ENCODE results near the gene NACA2. TPM values are rescaled to one million over a fixed set of nuclear protein-coding genes. Genes with fewer than 3 reads are reported as not detected.
"Not testable (repeated sequence)": the region's sequence is repeated elsewhere in the genome, so short reads cannot be mapped to it uniquely, and the experiment has no call there.

The NACA2 gene
- polyA plus RNA-seq, 3 donors from 2014 or later: not detected

GRCh38 chr17:61580502-61580901, 10.5 kb downstream of the NACA2 start:
- H3K36me3 Mint-ChIP-seq: no peaks in the 10 kb centered on the region
- no peak overlapping the region for H3K27ac Mint-ChIP-seq
- DNase-seq: no peak
- H3K4me3 Mint-ChIP-seq: no peak overlapping the region
- no peaks in the 10 kb centered on the region for H3K4me1 Mint-ChIP-seq
- peaks cover 0 to 3% (median 0%) of the 10 kb centered on the region in 6 donors for H3K9me3 Mint-ChIP-seq
- peaks cover 2 to 8% (median 2%) of the 10 kb centered on the region in 3 donors for H3K27me3 Mint-ChIP-seq (ENCODE audit: low read depth in 3 of 3)

DNA sequence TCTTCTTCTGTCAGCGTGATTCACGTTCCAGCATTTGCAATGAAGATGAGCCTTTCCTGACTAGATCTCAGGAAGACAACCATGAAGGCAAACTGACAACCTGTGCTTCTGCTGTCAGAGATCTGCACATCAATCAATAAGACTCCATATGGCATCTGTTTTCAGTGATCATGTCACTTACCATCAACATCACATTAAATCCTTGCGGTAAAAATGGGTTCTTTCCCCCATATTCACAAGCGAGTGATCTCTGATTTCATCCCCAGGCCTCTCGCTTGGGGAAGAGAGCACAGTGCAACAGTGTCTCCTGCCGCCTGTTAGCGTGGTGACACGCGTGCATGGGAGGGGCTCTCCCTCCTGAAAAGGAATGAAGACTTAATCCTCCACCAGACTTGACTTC, 11.1 kb downstream of the NACA2 start:
- Mint-ChIP-seq H3K9me3 (peaks cover 0 to 3% (median 0%) of the 10 kb centered on the region in 6 donors), H3K27me3 (ENCODE audit: low read depth in 3 of 3) (peaks cover 2 to 8% (median 6%) of the 10 kb centered on the region in 3 donors), H3K4me3 (no peak overlapping the region), H3K4me1 (no peaks in the 10 kb centered on the region), H3K36me3 (no peaks in the 10 kb centered on the region), H3K27ac (no peak overlapping the region)
- no peak for DNase-seq

GRCh38 chr17:61579347-61579746, 11.7 kb downstream of the NACA2 start:
- no peaks in the 10 kb centered on the region for H3K4me1 Mint-ChIP-seq
- no peak overlapping the region for H3K4me3 Mint-ChIP-seq
- no peaks in the 10 kb centered on the region for H3K36me3 Mint-ChIP-seq
- peaks cover 2 to 8% (median 6%) of the 10 kb centered on the region in 3 donors for H3K27me3 Mint-ChIP-seq (ENCODE audit: low read depth in 3 of 3)
- peaks cover 0 to 3% (median 0%) of the 10 kb centered on the region in 6 donors for H3K9me3 Mint-ChIP-seq
- no peak for DNase-seq
- no peak overlapping the region for H3K27ac Mint-ChIP-seq

DNA sequence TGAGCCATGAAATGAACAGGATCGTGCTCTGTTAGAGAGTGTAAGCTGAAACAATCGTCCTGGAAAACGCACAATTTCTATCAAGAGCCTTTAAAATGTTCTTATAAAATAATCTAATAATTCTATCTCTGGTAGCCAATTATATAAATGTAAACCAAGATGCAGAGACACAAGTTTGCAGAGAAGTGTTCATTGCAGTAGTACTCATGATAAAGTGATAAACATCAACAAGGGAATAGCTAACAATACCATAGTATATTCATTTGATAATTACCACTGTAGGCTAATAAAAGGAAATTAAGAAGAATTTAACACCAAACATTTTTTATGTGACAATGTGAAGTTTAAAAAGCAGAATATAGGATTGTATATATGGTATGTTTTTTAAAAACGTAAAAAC, 12.4 kb downstream of the NACA2 start:
- peaks cover 0 to 3% (median 0%) of the 10 kb centered on the region in 6 donors for H3K9me3 Mint-ChIP-seq
- H3K4me1 Mint-ChIP-seq: no peaks in the 10 kb centered on the region
- DNase-seq: no peak
- no peaks in the 10 kb centered on the region for H3K36me3 Mint-ChIP-seq
- H3K27me3 Mint-ChIP-seq (ENCODE audit: low read depth in 3 of 3): peaks cover 2 to 8% (median 6%) of the 10 kb centered on the region in 3 donors
- H3K4me3 Mint-ChIP-seq: no peak overlapping the region
- H3K27ac Mint-ChIP-seq: no peak overlapping the region

DNA sequence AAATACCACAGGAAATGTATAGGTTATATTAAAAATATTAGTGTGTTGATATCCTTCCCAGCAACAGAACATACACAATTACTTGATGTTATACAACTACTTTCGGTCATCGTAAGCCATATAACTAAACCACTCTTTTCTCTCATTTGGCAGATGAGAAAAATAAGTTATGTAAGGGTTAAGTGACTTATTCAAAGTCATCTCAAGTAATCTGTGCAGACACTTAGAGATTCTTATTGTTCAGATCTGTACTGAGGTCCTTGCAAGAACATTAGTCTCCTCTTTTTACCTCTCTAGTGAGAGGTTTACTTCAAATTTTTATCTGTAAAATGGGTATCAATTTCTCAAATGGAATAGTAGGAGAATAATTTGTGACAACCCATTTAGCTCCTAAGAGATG, 15.0 kb downstream of the NACA2 start:
- no peak for DNase-seq
- peaks cover 0 to 3% (median 0%) of the 10 kb centered on the region in 6 donors for H3K9me3 Mint-ChIP-seq
- no peak overlapping the region for H3K27ac Mint-ChIP-seq
- H3K36me3 Mint-ChIP-seq: no peaks in the 10 kb centered on the region
- no peak overlapping the region for H3K4me3 Mint-ChIP-seq
- H3K27me3 Mint-ChIP-seq (ENCODE audit: low read depth in 3 of 3): peaks cover 4 to 10% (median 8%) of the 10 kb centered on the region in 3 donors
- no peaks in the 10 kb centered on the region for H3K4me1 Mint-ChIP-seq

DNA sequence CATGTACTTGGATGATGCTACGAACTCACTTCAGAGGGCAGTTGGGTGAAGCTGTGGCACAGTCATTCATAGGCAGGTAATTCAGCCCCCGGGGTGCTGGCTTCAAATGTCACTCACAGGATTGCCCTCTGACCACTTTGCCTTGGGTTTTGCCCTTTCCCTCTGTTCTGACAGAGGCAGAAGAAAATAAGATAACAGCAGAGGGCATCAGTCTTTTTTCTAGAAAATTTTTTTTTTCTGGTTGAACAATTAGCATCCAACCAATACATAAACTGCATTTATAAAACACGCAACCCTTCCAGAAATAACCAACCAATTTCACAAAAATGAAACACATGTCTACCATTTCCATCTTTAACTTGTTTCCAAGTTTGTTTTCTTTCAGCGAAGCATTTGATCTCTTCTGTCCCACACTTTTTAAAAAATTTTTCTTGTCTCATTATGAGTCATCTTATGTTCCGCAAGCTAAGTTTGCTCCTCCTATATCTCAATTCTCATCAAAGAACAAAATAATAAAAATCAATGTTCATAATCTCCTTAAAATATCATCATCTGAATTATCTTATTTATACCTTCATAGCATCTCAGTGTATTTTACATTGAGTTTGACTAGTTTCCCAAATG, 15.6 kb downstream of the NACA2 start:
- Mint-ChIP-seq H3K4me1 (no peaks in the 10 kb centered on the region), H3K27me3 (ENCODE audit: low read depth in 3 of 3) (peaks cover 4 to 10% (median 10%) of the 10 kb centered on the region in 3 donors), H3K4me3 (no peak overlapping the region), H3K9me3 (peaks cover 0 to 2% (median 0%) of the 10 kb centered on the region in 6 donors), H3K27ac (no peak overlapping the region), H3K36me3 (no peaks in the 10 kb centered on the region)
- no peak for DNase-seq

DNA sequence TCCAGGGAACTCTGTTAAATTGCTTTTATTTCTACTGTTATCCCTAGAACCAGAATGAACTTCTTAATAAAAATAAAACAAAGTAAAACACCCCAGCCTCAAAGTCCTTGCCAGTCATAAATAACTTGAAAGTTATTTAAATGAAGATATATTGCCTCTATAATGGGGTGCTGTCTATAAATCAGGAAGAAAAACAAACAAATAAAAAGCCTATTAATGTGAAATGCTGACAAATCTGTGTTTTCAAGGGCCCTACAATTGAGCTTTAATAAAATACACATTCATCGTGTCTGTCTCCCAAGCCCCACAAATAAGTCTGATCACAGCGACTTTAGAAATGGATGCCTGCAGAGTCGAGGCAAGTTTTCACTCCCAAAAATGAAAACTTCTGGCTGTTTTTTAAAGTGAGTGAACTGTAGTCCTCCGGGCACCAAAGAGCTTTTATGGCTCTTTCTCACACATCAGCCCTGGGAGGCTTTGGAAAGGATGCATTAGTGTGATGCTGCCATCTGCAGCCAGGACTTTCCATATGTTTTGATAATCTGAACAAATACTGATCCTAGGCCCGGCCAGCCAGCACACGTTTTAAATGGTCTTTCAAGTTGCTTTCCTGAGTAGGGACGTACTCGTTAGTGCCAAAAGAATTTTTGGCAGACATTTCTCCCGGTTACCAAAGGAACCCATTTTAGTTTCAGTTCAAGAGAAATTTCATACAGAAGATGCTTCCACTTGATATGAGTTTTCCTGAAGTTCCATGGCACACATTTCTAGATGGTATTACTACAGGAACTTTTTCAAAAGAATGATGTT, 16.3 kb downstream of the NACA2 start:
- no peak overlapping the region for H3K4me3 Mint-ChIP-seq
- H3K27ac Mint-ChIP-seq: no peak overlapping the region
- DNase-seq: no peak
- H3K4me1 Mint-ChIP-seq: no peaks in the 10 kb centered on the region
- H3K36me3 Mint-ChIP-seq: no peaks in the 10 kb centered on the region
- peaks cover 4 to 10% (median 8%) of the 10 kb centered on the region in 3 donors for H3K27me3 Mint-ChIP-seq (ENCODE audit: low read depth in 3 of 3)
- H3K9me3 Mint-ChIP-seq: no peaks in the 10 kb centered on the region

- not testable (repeated sequence) for H3K4me1 Mint-ChIP-seq; DNase-seq; H3K36me3 Mint-ChIP-seq; H3K9me3 Mint-ChIP-seq; H3K27me3 Mint-ChIP-seq (ENCODE audit: low read depth in 3 of 3); H3K27ac Mint-ChIP-seq; H3K4me3 Mint-ChIP-seq
Observed at GRCh38 chr17:61572547-61572946, 18.5 kb downstream of the NACA2 start.

GRCh38 chr17:61571624-61572023, 19.4 kb downstream of the NACA2 start:
- H3K4me3 Mint-ChIP-seq: no peak overlapping the region
- no peaks in the 10 kb centered on the region for H3K36me3 Mint-ChIP-seq
- H3K4me1 Mint-ChIP-seq: no peaks in the 10 kb centered on the region
- peaks cover 2 to 10% (median 3%) of the 10 kb centered on the region in 3 donors for H3K27me3 Mint-ChIP-seq (ENCODE audit: low read depth in 3 of 3)
- H3K9me3 Mint-ChIP-seq: no peaks in the 10 kb centered on the region
- no peak overlapping the region for H3K27ac Mint-ChIP-seq
- no peak for DNase-seq

GRCh38 chr17:61570118-61570517, 20.9 kb downstream of the NACA2 start:
- Mint-ChIP-seq H3K4me3 (no peak overlapping the region), H3K4me1 (no peaks in the 10 kb centered on the region), H3K36me3 (no peaks in the 10 kb centered on the region), H3K27ac (no peak overlapping the region), H3K9me3 (no peaks in the 10 kb centered on the region), H3K27me3 (ENCODE audit: low read depth in 3 of 3) (peaks cover 2 to 5% (median 3%) of the 10 kb centered on the region in 3 donors)
- peak in 1 of 3 donors; percentile 6 for DNase-seq

GRCh38 chr17:61569525-61569924, 21.5 kb downstream of the NACA2 start:
- not testable (repeated sequence) for H3K4me1 Mint-ChIP-seq; H3K27ac Mint-ChIP-seq; H3K9me3 Mint-ChIP-seq; H3K36me3 Mint-ChIP-seq; H3K4me3 Mint-ChIP-seq; H3K27me3 Mint-ChIP-seq (ENCODE audit: low read depth in 3 of 3); DNase-seq

GRCh38 chr17:61568219-61569072, 22.6 kb downstream of the NACA2 start:
- DNase-seq: no peak
- Mint-ChIP-seq H3K9me3 (no peaks in the 10 kb centered on the region), H3K36me3 (no peaks in the 10 kb centered on the region), H3K27ac (no peak overlapping the region), H3K4me1 (no peaks in the 10 kb centered on the region), H3K27me3 (ENCODE audit: low read depth in 3 of 3) (peaks cover 2 to 9% (median 3%) of the 10 kb centered on the region in 3 donors), H3K4me3 (no peak overlapping the region)

DNA sequence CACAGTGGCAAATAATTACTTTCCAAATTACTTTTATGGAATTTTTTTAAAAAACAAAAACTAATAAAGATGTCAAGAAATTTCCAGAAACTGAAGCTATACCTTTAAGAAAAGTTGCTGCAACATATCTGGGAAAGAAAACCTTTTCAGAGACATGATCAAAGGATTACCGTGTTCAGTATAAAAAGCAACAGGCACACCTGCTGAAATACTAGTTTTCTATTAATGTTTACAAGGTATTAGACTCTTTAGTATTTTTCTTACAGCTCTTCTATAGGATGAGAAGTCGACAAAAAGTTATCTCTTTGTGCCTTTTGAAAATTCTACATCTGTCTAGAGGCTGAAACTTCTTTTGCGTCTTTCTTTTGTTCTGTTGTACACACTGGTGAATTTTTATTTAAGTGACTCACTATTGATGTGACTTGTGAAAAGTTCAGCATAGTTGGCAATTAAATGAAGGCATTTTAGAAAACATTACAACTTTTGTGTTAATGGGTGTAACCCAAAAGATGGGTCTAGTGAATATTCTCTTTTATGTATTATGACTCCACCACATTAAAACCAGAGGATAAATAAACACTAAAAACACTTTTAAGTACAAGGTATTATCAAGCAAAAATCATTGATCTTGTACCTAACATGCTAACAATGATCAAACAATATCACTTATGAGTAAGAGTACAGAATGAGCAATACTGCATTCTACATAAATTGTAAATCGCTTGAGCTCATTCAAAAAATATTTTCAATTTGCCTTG, 23.8 kb downstream of the NACA2 start:
- Mint-ChIP-seq H3K9me3 (no peaks in the 10 kb centered on the region), H3K27me3 (ENCODE audit: low read depth in 3 of 3) (peaks cover 0 to 9% (median 3%) of the 10 kb centered on the region in 3 donors), H3K4me3 (no peak overlapping the region), H3K27ac (no peak overlapping the region), H3K36me3 (no peaks in the 10 kb centered on the region), H3K4me1 (no peaks in the 10 kb centered on the region)
- no peak for DNase-seq
